ENCODE measurements around the gene ADGRG6. TPM values are rescaled to one million over a fixed set of nuclear protein-coding genes. Genes with fewer than 3 reads are reported as not detected.

The ADGRG6 gene
- total RNA-seq, 1 donor: 1.8 TPM

GRCh38 chr6:142323377-142323776 is 21.6 kb downstream of the ADGRG6 start:
- Histone ChIP-seq H3K4me1 (ENCODE audit: insufficient read depth, low read length) (no peaks in the 10 kb centered on the region), H3K9me3 (ENCODE audit: low read depth, low read length) (no peaks in the 10 kb centered on the region), H3K27me3 (ENCODE audit: insufficient read depth, low read length) (peaks cover 4% of the 10 kb centered on the region), H3K4me3 (ENCODE audit: low read length) (no peak overlapping the region)

DNA sequence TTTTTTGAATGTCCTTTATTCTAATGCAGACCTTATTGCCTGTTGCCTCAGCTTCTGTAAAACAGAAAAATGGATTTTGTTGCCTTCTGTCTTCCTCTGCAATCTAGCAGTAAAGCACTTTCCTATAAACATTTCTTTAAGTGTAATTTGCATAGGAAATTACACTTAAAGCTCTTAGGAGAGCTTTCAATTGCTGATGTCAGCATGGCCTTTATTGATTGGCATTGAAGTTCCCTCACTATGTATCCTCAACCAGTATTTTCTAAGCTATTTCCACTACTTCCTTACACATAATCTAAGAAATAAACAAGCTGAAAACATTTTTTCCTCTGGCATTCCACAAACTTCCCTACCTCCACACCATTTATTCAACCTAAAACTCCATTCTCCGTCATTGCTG is 22.3 kb downstream of the ADGRG6 start:
- Histone ChIP-seq H3K27me3 (ENCODE audit: insufficient read depth, low read length) (no peaks in the 10 kb centered on the region), H3K4me3 (ENCODE audit: low read length) (no peak overlapping the region)

DNA sequence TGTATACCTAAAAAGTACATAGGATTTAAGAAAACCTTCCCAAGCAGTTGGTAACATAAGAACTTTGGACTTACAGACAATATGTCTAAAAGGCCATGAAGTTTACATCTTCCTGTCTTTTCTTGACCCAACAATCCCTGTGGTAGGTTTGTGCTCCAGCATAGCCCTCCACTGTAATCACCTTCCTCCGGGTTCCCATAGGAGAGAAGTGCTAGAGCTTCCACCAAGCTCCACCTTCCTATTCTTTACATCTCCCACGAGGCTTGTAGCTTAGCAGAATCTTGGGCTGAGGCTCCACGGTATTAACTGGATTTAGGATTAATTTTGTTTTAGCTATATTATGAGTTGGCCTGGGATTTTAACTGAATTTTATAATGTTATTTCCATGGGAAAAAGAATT is 23.3 kb downstream of the ADGRG6 start:
- H3K9me3 ChIP-seq (ENCODE audit: low read depth, low read length): no peaks in the 10 kb centered on the region
- no peaks in the 10 kb centered on the region for H3K4me1 ChIP-seq (ENCODE audit: insufficient read depth, low read length)

More for the DNA sequence above, 22.3 kb downstream of the ADGRG6 start:
- Histone ChIP-seq H3K4me1 (ENCODE audit: insufficient read depth, low read length) (no peaks in the 10 kb centered on the region), H3K9me3 (ENCODE audit: low read depth, low read length) (no peaks in the 10 kb centered on the region)

DNA sequence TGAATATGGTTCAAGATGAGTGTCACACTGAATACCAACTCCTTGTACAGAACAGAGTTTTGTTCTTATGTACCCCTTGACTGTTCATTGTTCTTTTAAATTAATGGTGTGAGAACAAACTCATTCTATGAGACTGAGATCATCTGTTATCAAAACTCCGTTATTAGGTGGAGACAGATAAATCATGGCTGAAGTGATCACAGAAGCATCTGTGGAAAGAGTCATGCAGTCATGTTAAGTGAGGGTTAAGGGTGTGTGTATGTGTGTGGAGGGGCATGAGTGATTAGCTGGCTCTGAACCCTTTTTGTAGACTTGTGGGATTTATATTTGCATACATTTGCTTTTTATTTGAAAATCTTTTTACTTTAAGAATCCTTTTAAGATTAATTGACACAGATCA is 24.7 kb downstream of the ADGRG6 start:
- Histone ChIP-seq H3K9me3 (ENCODE audit: low read depth, low read length) (no peaks in the 10 kb centered on the region), H3K4me1 (ENCODE audit: insufficient read depth, low read length) (no peaks in the 10 kb centered on the region), H3K27me3 (ENCODE audit: insufficient read depth, low read length) (no peaks in the 10 kb centered on the region), H3K4me3 (ENCODE audit: low read length) (no peak overlapping the region)

More for the DNA sequence above, 23.3 kb downstream of the ADGRG6 start:
- Histone ChIP-seq H3K27me3 (ENCODE audit: insufficient read depth, low read length) (no peaks in the 10 kb centered on the region), H3K4me3 (ENCODE audit: low read length) (no peak overlapping the region)

DNA sequence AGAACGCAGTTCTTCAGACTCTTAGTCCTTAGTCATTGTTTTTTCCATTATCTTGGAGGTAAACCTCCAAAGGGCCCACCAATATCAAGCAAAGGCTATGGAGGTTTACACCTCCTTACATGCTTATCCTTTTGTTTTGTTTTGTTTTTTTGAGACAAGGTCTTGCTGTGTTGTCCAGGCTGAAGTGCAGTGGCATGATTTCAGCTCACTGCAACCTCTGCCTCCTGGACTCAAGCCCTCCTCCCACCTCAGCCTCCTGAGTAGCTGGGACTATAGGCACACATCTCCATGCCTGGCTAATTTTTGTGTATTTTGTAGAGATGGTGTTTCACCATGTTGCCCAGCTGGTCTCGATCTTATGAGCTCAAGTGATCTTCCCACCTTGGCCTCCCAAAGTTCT is 26.3 kb downstream of the ADGRG6 start:
- no peaks in the 10 kb centered on the region for H3K4me1 ChIP-seq (ENCODE audit: insufficient read depth, low read length)
- H3K27me3 ChIP-seq (ENCODE audit: insufficient read depth, low read length): no peaks in the 10 kb centered on the region
- no peaks in the 10 kb centered on the region for H3K9me3 ChIP-seq (ENCODE audit: low read depth, low read length)
- H3K4me3 ChIP-seq (ENCODE audit: low read length): no peak overlapping the region

DNA sequence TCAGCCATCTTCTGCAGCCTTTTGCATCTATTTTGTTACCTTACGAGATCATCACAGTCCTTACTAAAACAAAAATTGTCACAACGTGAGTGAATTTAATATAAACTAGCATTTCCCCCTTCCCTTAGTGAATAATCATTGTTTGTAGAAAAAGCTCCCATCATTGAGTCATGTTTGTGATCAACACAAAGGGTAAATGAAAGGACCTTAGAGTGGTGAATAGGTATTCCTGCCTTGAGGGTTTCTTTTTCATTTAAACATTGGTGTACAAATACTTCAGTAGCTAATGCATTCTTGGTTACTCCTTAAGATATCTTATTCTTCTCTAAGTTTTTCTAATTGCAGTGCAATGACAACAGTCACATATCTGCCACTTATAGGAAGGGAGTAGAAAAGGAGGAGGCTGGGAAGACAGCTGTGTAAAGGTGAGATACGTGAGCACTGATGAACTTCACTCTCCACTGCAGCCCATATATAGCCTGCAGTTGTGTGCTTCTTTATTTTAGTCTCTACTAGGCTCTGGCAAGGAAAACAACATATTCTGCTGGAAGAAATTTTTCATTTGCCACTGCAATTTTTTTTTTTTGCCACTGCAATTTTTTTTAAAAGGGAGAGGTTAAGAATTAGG is 27.8 kb downstream of the ADGRG6 start:
- Histone ChIP-seq H3K27me3 (ENCODE audit: insufficient read depth, low read length) (no peaks in the 10 kb centered on the region), H3K9me3 (ENCODE audit: low read depth, low read length) (no peaks in the 10 kb centered on the region), H3K4me3 (ENCODE audit: low read length) (no peak overlapping the region), H3K4me1 (ENCODE audit: insufficient read depth, low read length) (no peaks in the 10 kb centered on the region)

DNA sequence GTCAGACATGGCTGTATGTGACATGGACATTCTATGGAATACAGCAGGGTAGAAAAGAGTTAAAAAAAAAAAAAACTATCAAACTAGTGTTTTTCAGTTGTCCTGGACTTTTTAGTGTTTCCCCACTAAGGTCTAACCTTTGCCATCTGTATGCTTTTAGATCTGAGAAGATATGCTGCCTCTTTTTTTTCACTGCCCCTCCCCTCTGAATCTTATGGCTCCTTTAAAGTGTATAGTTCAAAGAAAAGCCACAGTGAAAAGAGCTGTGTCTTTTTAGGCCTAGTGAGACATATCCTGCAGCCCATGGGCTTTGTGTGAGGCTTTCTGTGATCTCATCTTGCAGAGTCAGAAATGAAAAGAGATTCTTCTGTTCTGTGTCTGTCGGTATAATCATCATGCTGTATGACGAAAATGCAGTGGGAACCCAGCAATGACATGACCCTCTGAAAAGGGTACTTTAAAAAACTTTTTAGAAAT is 29.3 kb downstream of the ADGRG6 start:
- Histone ChIP-seq H3K27me3 (ENCODE audit: insufficient read depth, low read length) (no peaks in the 10 kb centered on the region), H3K9me3 (ENCODE audit: low read depth, low read length) (no peaks in the 10 kb centered on the region), H3K4me1 (ENCODE audit: insufficient read depth, low read length) (no peaks in the 10 kb centered on the region), H3K4me3 (ENCODE audit: low read length) (no peak overlapping the region)

GRCh38 chr6:142331601-142332000 is 29.8 kb downstream of the ADGRG6 start:
- H3K27me3 ChIP-seq (ENCODE audit: insufficient read depth, low read length): no peaks in the 10 kb centered on the region
- no peak overlapping the region for H3K4me3 ChIP-seq (ENCODE audit: low read length)
- H3K4me1 ChIP-seq (ENCODE audit: insufficient read depth, low read length): no peaks in the 10 kb centered on the region
- no peaks in the 10 kb centered on the region for H3K9me3 ChIP-seq (ENCODE audit: low read depth, low read length)

DNA sequence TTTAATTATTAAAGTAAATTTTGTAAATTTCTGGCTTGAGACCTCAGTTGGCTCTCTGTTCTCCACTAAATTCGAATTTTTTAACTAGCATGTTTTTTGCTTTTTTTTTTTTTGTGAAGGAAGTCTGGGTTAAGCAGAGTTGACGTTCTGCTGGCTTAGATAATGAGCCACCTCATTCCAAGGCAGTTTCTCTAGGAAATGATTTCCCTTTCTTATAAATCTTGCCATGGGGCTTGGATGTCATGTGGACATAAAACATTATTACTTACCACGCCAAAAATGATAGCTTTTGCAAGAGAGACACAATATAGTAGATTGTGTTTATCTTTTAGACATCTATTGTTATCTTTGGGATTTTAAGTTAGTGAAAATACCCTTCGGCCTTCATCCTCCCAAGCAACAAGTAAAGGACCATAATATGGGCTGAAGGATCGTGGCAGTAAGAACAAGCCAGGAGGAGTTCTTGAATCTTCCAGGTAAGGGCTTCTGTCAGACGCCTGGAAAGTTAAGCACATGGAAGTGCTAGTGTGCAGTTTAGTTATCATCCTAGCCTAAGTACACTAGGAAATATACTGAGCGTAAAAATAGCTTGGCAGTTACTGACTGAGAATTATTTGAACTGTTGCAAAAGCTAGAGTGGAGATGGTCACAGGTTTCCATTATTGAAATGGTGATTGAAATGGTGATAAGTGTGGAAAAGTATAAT is 30.7 kb downstream of the ADGRG6 start:
- no peaks in the 10 kb centered on the region for H3K27me3 ChIP-seq (ENCODE audit: insufficient read depth, low read length)
- no peak overlapping the region for H3K4me3 ChIP-seq (ENCODE audit: low read length)
- H3K4me1 ChIP-seq (ENCODE audit: insufficient read depth, low read length): no peaks in the 10 kb centered on the region
- no peaks in the 10 kb centered on the region for H3K9me3 ChIP-seq (ENCODE audit: low read depth, low read length)

- Histone ChIP-seq H3K27me3 (ENCODE audit: insufficient read depth, low read length) (no peaks in the 10 kb centered on the region), H3K4me1 (ENCODE audit: insufficient read depth, low read length) (no peaks in the 10 kb centered on the region), H3K4me3 (ENCODE audit: low read length) (no peak overlapping the region), H3K9me3 (ENCODE audit: low read depth, low read length) (no peaks in the 10 kb centered on the region)
These were observed 31.6 kb downstream of the ADGRG6 start for GRCh38 chr6:142333431-142333830.

DNA sequence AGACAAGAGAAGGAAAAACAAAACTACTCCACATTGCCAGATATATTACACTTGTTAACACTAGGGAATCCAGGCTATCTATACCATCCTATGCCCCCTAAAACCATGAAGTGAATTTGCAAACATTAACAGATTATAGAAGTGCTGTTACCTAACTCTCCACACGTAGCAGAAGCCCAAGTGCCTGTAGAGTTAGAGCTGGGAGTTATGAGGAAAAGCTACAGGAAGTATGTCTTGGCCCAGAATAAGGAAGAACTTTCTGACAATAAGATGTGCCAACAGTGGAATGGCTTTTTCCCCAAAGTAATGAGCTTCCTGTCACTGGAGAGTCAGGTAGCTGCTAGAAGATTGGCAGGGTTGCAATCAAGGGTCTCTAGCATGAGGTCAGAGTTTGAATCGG is 32.5 kb downstream of the ADGRG6 start:
- no peaks in the 10 kb centered on the region for H3K4me1 ChIP-seq (ENCODE audit: insufficient read depth, low read length)
- H3K4me3 ChIP-seq (ENCODE audit: low read length): no peak overlapping the region
- no peaks in the 10 kb centered on the region for H3K27me3 ChIP-seq (ENCODE audit: insufficient read depth, low read length)
- no peaks in the 10 kb centered on the region for H3K9me3 ChIP-seq (ENCODE audit: low read depth, low read length)

DNA sequence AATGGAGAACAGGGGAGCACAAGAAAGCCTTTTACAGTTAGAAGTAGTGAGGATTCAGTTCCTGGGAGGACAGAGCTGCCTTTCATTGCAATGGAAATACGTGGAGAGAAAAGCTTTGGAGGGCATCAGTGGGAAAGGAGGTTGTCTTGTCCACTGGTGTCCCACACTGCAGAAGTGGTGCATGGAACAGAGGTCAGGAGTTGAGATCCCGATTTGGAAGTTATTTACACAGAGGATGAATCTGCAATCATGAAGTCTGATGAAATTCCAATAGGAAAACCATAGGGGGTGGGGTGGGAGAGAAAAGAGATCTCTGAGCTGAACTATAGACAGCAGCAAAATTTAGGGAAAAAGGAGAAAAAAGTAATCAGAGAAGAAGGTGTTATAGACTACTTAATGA is 33.6 kb downstream of the ADGRG6 start:
- Histone ChIP-seq H3K27me3 (ENCODE audit: insufficient read depth, low read length) (no peaks in the 10 kb centered on the region), H3K4me1 (ENCODE audit: insufficient read depth, low read length) (no peaks in the 10 kb centered on the region), H3K4me3 (ENCODE audit: low read length) (no peak overlapping the region), H3K9me3 (ENCODE audit: low read depth, low read length) (no peaks in the 10 kb centered on the region)

DNA sequence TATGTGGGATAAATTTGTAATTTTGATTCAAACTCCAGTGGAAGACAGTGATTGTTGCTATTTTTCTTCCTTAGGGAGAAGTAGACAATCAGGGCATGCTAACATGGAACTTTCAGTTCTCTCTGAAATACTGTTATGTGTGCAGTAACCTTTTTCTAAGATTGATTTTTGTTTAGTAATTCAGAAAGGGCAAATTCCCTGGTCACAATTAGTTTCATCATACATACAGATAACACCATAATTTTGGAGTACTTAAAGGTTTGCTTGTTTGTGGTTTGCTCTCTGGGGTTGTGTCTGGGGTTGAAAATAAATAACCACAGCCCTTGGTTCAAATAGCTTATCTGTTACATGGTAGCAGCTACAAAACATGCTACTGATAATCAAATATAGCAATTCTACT is 34.4 kb downstream of the ADGRG6 start:
- Histone ChIP-seq H3K9me3 (ENCODE audit: low read depth, low read length) (no peaks in the 10 kb centered on the region), H3K4me3 (ENCODE audit: low read length) (no peak overlapping the region), H3K4me1 (ENCODE audit: insufficient read depth, low read length) (no peaks in the 10 kb centered on the region), H3K27me3 (ENCODE audit: insufficient read depth, low read length) (no peaks in the 10 kb centered on the region)

DNA sequence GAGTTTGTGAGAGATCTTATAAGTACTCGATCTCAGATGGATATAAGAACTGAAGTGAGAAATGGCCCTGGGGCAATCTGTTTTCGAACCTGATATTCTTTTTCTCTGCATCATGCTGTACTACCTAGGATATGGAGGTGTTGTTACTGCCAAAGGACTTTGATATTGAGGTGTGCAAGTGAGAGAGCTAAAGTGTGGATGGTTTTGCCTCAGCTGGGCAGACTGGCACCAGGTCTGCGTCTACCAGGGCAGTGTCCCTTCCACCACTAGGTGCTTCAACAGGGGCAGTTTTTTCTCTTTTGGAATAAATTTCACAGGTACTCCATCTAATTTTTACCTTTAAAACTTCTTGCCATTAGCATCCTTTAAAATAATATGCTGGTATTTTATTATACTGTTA is 35.0 kb downstream of the ADGRG6 start:
- H3K4me1 ChIP-seq (ENCODE audit: insufficient read depth, low read length): no peaks in the 10 kb centered on the region
- no peak overlapping the region for H3K4me3 ChIP-seq (ENCODE audit: low read length)
- H3K27me3 ChIP-seq (ENCODE audit: insufficient read depth, low read length): peaks cover 2% of the 10 kb centered on the region
- H3K9me3 ChIP-seq (ENCODE audit: low read depth, low read length): no peaks in the 10 kb centered on the region

GRCh38 chr6:142339113-142339512 is 37.3 kb downstream of the ADGRG6 start:
- Histone ChIP-seq H3K27me3 (ENCODE audit: insufficient read depth, low read length) (peaks cover 6% of the 10 kb centered on the region), H3K9me3 (ENCODE audit: low read depth, low read length) (no peaks in the 10 kb centered on the region), H3K4me1 (ENCODE audit: insufficient read depth, low read length) (no peaks in the 10 kb centered on the region), H3K4me3 (ENCODE audit: low read length) (no peak overlapping the region)

All from mononuclear cell (primary cell).